WTC11 (cell line): ENCODE results near the gene ZNF608. TPM values are rescaled to one million over a fixed set of nuclear protein-coding genes. Genes with fewer than 3 reads are reported as not detected.

Experiments used
- ATAC-seq: fragments of 200-7000 bp; cut with Tn5 transposase; 2 replicates; pipeline ENCODE4 v1.10.0; 2021; ENCODE audit warnings: mild to moderate bottlenecking, moderate library complexity
- CTCF ChIA-PET: fragments of 300-600 bp; sonication (Branson Sonifier 250); formaldehyde crosslinking; loops from one replicate; lab custom pipeline; 2021; ENCODE audit warnings: antibody characterized with exemption; lab: Charles Lee
- POLR2A ChIA-PET: fragments of 350-600 bp; sonication (Branson Sonifier 250); formaldehyde crosslinking; loops from one replicate; lab custom pipeline; 2021; ENCODE audit warnings: antibody characterized with exemption; lab: Charles Lee
- DNase-seq: peaks from one replicate; pipeline ENCODE4 v3.0.0; 2021; ENCODE audit warnings: low spot score
- H3K27ac Mint-ChIP-seq: 2 replicates; pipeline ENCODE4 v1.8.0; 2021; ENCODE audit warnings: mixed read lengths
- H3K27me3 Mint-ChIP-seq: 2 replicates; pipeline ENCODE4 v1.8.0; 2021; ENCODE audit warnings: low read depth, mild to moderate bottlenecking, moderate library complexity, mixed read lengths
- H3K36me3 Mint-ChIP-seq: 2 replicates; pipeline ENCODE4 v1.8.0; 2021; ENCODE audit warnings: mixed read lengths
- H3K4me1 Mint-ChIP-seq: 2 replicates; pipeline ENCODE4 v1.8.0; 2022; ENCODE audit warnings: mixed read lengths
- H3K4me3 Mint-ChIP-seq: 2 replicates; pipeline ENCODE4 v1.8.0; 2021; ENCODE audit warnings: mild to moderate bottlenecking, moderate library complexity, mixed read lengths
- H3K9me3 Mint-ChIP-seq: 2 replicates; pipeline ENCODE4 v1.8.0; 2021; ENCODE audit warnings: mixed read lengths
- CREB1 ChIP-seq: sonication (generic); formaldehyde crosslinking; IDR thresholded peaks from 2 replicates; pipeline ENCODE4 v1.8.0; 2023; ENCODE audit warnings: mild to moderate bottlenecking, missing genetic modification reagents
- CTCF ChIP-seq: fragments of 200-600 bp; IDR thresholded peaks from 2 replicates; pipeline ENCODE4 v1.8.0; 2022; ENCODE audit warnings: antibody characterized with exemption
- ESRRA ChIP-seq: sonication (generic); formaldehyde crosslinking; IDR thresholded peaks from 2 replicates; pipeline ENCODE4 v1.8.1; 2022; ENCODE audit warnings: mild to moderate bottlenecking, missing genetic modification reagents, borderline replicate concordance
- ETV6 ChIP-seq: sonication (generic); formaldehyde crosslinking; IDR thresholded peaks from 2 replicates; pipeline ENCODE4 v1.8.1; 2022; ENCODE audit warnings: mild to moderate bottlenecking, missing genetic modification reagents
- FOXP1 ChIP-seq: sonication (generic); formaldehyde crosslinking; IDR thresholded peaks from 2 replicates; pipeline ENCODE4 v1.8.0; 2022; ENCODE audit warnings: missing genetic modification reagents, mild to moderate bottlenecking, moderate library complexity, borderline replicate concordance
- GRHL2 ChIP-seq: fragments of 250-450 bp; sonication (Bioruptor Pico); IDR thresholded peaks from 2 replicates; pipeline ENCODE4 v1.8.0; 2022; ENCODE audit warnings: mild to moderate bottlenecking, moderate library complexity; ENCODE audit not compliant: insufficient replicate concordance, severe bottlenecking
- HMGXB4 ChIP-seq: sonication (generic); formaldehyde crosslinking; IDR thresholded peaks from 2 replicates; pipeline ENCODE4 v1.8.1; 2023; ENCODE audit warnings: mild to moderate bottlenecking, moderate library complexity, missing genetic modification reagents
- MLX ChIP-seq: sonication (generic); formaldehyde crosslinking; IDR thresholded peaks from 2 replicates; pipeline ENCODE4 v1.8.1; 2023; ENCODE audit warnings: mild to moderate bottlenecking, missing genetic modification reagents, moderate library complexity
- MXD4 ChIP-seq: fragments of 250-450 bp; sonication (Bioruptor Pico); IDR thresholded peaks from 2 replicates; pipeline ENCODE4 v1.8.0; 2021; ENCODE audit warnings: mild to moderate bottlenecking, moderate library complexity, borderline replicate concordance
- NR1H2 ChIP-seq: sonication (generic); formaldehyde crosslinking; IDR thresholded peaks from 2 replicates; pipeline ENCODE4 v1.9.0; 2021; ENCODE audit warnings: mild to moderate bottlenecking, moderate library complexity, missing genetic modification reagents
- NR2C2 ChIP-seq: sonication (generic); formaldehyde crosslinking; IDR thresholded peaks from 2 replicates; pipeline ENCODE4 v1.8.0; 2022; ENCODE audit warnings: mild to moderate bottlenecking, missing genetic modification reagents
- OVOL2 ChIP-seq: fragments of 250-450 bp; sonication (Bioruptor Pico); IDR thresholded peaks from 2 replicates; pipeline ENCODE4 v1.9.0; 2021; ENCODE audit warnings: mild to moderate bottlenecking, borderline replicate concordance
- RORB ChIP-seq: fragments of 250-450 bp; sonication (Bioruptor Pico); IDR thresholded peaks from 2 replicates; pipeline ENCODE4 v1.9.0; 2021; ENCODE audit warnings: mild to moderate bottlenecking
- SMAD4 ChIP-seq: sonication (generic); formaldehyde crosslinking; IDR thresholded peaks from 2 replicates; pipeline ENCODE4 v1.8.0; 2022; ENCODE audit warnings: mild to moderate bottlenecking, missing genetic modification reagents
- SOX15 ChIP-seq: fragments of 250-450 bp; sonication (Bioruptor Pico); IDR thresholded peaks from 2 replicates; pipeline ENCODE4 v1.9.0; 2021; ENCODE audit warnings: mild to moderate bottlenecking
- ZNF121 ChIP-seq: sonication (generic); formaldehyde crosslinking; IDR thresholded peaks from 2 replicates; pipeline ENCODE4 v1.8.0; 2023; ENCODE audit warnings: missing genetic modification reagents
- ZNF219 ChIP-seq: sonication (generic); formaldehyde crosslinking; IDR thresholded peaks from 2 replicates; pipeline ENCODE4 v1.8.0; 2023; ENCODE audit warnings: missing genetic modification reagents, mild to moderate bottlenecking, borderline replicate concordance
- ZNF671 ChIP-seq: fragments of 250-450 bp; sonication (Bioruptor Pico); IDR thresholded peaks from 2 replicates; pipeline ENCODE4 v1.8.0; 2021; ENCODE audit warnings: mild to moderate bottlenecking
- total RNA-seq: library from RNA; stranded (reverse); gene quantifications from 3 replicates; pipeline ENCODE4 v1.2.3, GENCODE V29; 2021

The ZNF608 gene
- total RNA-seq, 1 experiment from 2014 or later, result 40.6 TPM

- TF ChIP-seq CTCF (no peak), OVOL2 (CRISPR knock-in tag) (no peak), NR1H2 (CRISPR knock-in tag) (no peak)
Observed at GRCh38 chr5:124755041-124755440, 8.6 kb upstream of the ZNF608 start (continued).

- Mint-ChIP-seq H3K27ac (peak overlapping the region; percentile 58), H3K4me1 (peaks cover 58% of the 10 kb centered on the region), H3K36me3 (no peaks in the 10 kb centered on the region), H3K27me3 (no peaks in the 10 kb centered on the region), H3K9me3 (no peaks in the 10 kb centered on the region), H3K4me3 (no peak overlapping the region; the same call in 1 of the 2 replicates)
- DNase-seq (no peak), ATAC-seq (no peak)
- TF ChIP-seq RORB (CRISPR knock-in tag) (no peak), GRHL2 (CRISPR knock-in tag) (no peak), SMAD4 (CRISPR knock-in tag) (no peak), FOXP1 (no peak), ETV6 (CRISPR knock-in tag) (no peak), SOX15 (CRISPR knock-in tag) (no peak), CREB1 (CRISPR knock-in tag) (no peak), ZNF671 (CRISPR knock-in tag) (no peak), ESRRA (no peak)
- ChIA-PET CTCF (no interaction called here), POLR2A (no interaction called here)
Observed at GRCh38 chr5:124754206-124754927, 7.9 kb upstream of the ZNF608 start.

GRCh38 chr5:124752854-124753720 is 6.6 kb upstream of the ZNF608 start:
- Mint-ChIP-seq H3K9me3 (no peaks in the 10 kb centered on the region), H3K27me3 (no peaks in the 10 kb centered on the region), H3K36me3 (no peaks in the 10 kb centered on the region), H3K4me1 (peaks cover 59% of the 10 kb centered on the region), H3K27ac (no peak overlapping the region), H3K4me3 (no peak overlapping the region)
- TF ChIP-seq NR2C2 (CRISPR knock-in tag) (no peak), SOX15 (CRISPR knock-in tag) (no peak), ZNF219 (CRISPR knock-in tag) (no peak), HMGXB4 (CRISPR knock-in tag) (no peak), MXD4 (CRISPR knock-in tag) (no peak), ZNF121 (peak; percentile 66), MLX (CRISPR knock-in tag) (no peak), ZNF671 (CRISPR knock-in tag) (no peak)
- ATAC-seq, result no peak
- CTCF ChIA-PET, result no interaction called here
- POLR2A ChIA-PET, result no interaction called here
- DNase-seq, result no peak
